ENCODE measurements around the gene KCNG2. TPM values are rescaled to one million over a fixed set of nuclear protein-coding genes. Genes with fewer than 3 reads are reported as not detected.

KCNG2 gene
- polyA plus RNA-seq, 1 experiment: 0.38 TPM

- peaks cover 52% of the 10 kb centered on the region for H3K9me3 ChIP-seq (ENCODE audit: control insufficient read depth, insufficient read depth, low read length)
- POLR2A ChIA-PET: no interaction called here
- TF ChIP-seq CTCF (IDR thresholded peaks at IDR 0.05; ENCODE audit: low read depth, low read length): no peak
- DNase-seq (ENCODE audit: low read depth, low spot score): no peak
- H3K4me3 ChIP-seq (ENCODE audit: low read depth, low read length): no peak overlapping the region
- no peaks in the 10 kb centered on the region for H3K27me3 ChIP-seq (ENCODE audit: control insufficient read depth, insufficient read depth, low read length)
- CTCF ChIA-PET: no interaction called here
- no peak overlapping the region for H3K27ac ChIP-seq (ENCODE audit: low read depth, low read length)
Measured at GRCh38 chr18:79896738-79897137, 99.0 kb downstream of the KCNG2 start.

GRCh38 chr18:79897940-79898625 is 100.3 kb downstream of the KCNG2 start:
- Histone ChIP-seq H3K9me3 (ENCODE audit: control insufficient read depth, insufficient read depth, low read length) (peaks cover 63% of the 10 kb centered on the region), H3K27me3 (ENCODE audit: control insufficient read depth, insufficient read depth, low read length) (no peaks in the 10 kb centered on the region), H3K4me3 (ENCODE audit: low read depth, low read length) (no peak overlapping the region), H3K27ac (ENCODE audit: low read depth, low read length) (no peak overlapping the region)
- ChIA-PET POLR2A (no interaction called here), CTCF (no interaction called here)
- DNase-seq (ENCODE audit: low read depth, low spot score): no peak
- no peak for TF ChIP-seq CTCF (IDR thresholded peaks at IDR 0.05; ENCODE audit: low read depth, low read length)

GRCh38 chr18:79898952-79899608 is 101.3 kb downstream of the KCNG2 start:
- POLR2A ChIA-PET: no interaction called here
- CTCF ChIA-PET: no interaction called here
- peaks cover 73% of the 10 kb centered on the region for H3K9me3 ChIP-seq (ENCODE audit: control insufficient read depth, insufficient read depth, low read length)
- H3K27me3 ChIP-seq (ENCODE audit: control insufficient read depth, insufficient read depth, low read length): no peaks in the 10 kb centered on the region
- DNase-seq (ENCODE audit: low read depth, low spot score): no peak
- TF ChIP-seq CTCF (IDR thresholded peaks at IDR 0.05; ENCODE audit: low read depth, low read length): no peak
- H3K4me3 ChIP-seq (ENCODE audit: low read depth, low read length): no peak overlapping the region
- no peak overlapping the region for H3K27ac ChIP-seq (ENCODE audit: low read depth, low read length)

GRCh38 chr18:79899609-79900445 is 102.1 kb downstream of the KCNG2 start:
- Histone ChIP-seq H3K4me3 (ENCODE audit: low read depth, low read length) (no peak overlapping the region), H3K27ac (ENCODE audit: low read depth, low read length) (no peak overlapping the region), H3K27me3 (ENCODE audit: control insufficient read depth, insufficient read depth, low read length) (no peaks in the 10 kb centered on the region), H3K9me3 (ENCODE audit: control insufficient read depth, insufficient read depth, low read length) (peaks cover 80% of the 10 kb centered on the region)
- ChIA-PET CTCF (no interaction called here), POLR2A (no interaction called here)
- DNase-seq (ENCODE audit: low read depth, low spot score): no peak
- TF ChIP-seq CTCF (IDR thresholded peaks at IDR 0.05; ENCODE audit: low read depth, low read length): no peak

All from AG04450 (cell line).